Measurements from ENCODE around the gene ASCC1.

ASCC1 gene

GRCh38 chr10:72062832-72063702, 153.0 kb downstream of the ASCC1 start:
- DNase-seq, result no peak

- DNase-seq, result no peak
Measured at GRCh38 chr10:72062382-72062781, 153.7 kb downstream of the ASCC1 start.

- DNase-seq, result no peak
Measured at GRCh38 chr10:72061930-72062329, 154.1 kb downstream of the ASCC1 start.

GRCh38 chr10:72061491-72061890, 154.6 kb downstream of the ASCC1 start:
- no peak for DNase-seq

GRCh38 chr10:72059843-72060822, 155.9 kb downstream of the ASCC1 start:
- no peak for DNase-seq

- no peak for DNase-seq
Measured at GRCh38 chr10:72058989-72059842, 156.9 kb downstream of the ASCC1 start.

- no peak for DNase-seq
Measured at GRCh38 chr10:72058347-72058898, 157.7 kb downstream of the ASCC1 start.

GRCh38 chr10:72056932-72057751, 158.9 kb downstream of the ASCC1 start:
- no peak for DNase-seq

GRCh38 chr10:72056113-72056512, 160.0 kb downstream of the ASCC1 start:
- DNase-seq, result no peak

GRCh38 chr10:72053690-72054089, 162.4 kb downstream of the ASCC1 start:
- no peak for DNase-seq

GRCh38 chr10:72050873-72051272, 165.2 kb downstream of the ASCC1 start:
- DNase-seq, result no peak

GRCh38 chr10:72049969-72050781, 165.9 kb downstream of the ASCC1 start:
- DNase-seq, result no peak

- no peak for DNase-seq
Measured at GRCh38 chr10:72049472-72049871, 166.6 kb downstream of the ASCC1 start.

- peak; percentile 54 to 58 for DNase-seq
Measured at GRCh38 chr10:72048450-72049124, 167.5 kb downstream of the ASCC1 start.

All from NCI-H187 (cell line).